PC-3 (cell line): ENCODE results near the gene AK4.

Source experiments
- CTCF ChIP-seq: fragments of 300-600 bp; sonication (generic); conservative IDR thresholded peaks from 2 replicates; pipeline ENCODE4 v1.5.1; 2017; ENCODE audit warnings: antibody characterized with exemption, low read depth, mild to moderate bottlenecking, low read length
- EZH2 ChIP-seq: fragments of 300-600 bp; sonication (generic); IDR thresholded peaks from one replicate; pipeline ENCODE4 v1.6.1; 2017; ENCODE audit warnings: antibody characterized with exemption, mild to moderate bottlenecking, low read length; ENCODE audit not compliant: unreplicated experiment
- EZH2phosphoT487 ChIP-seq: fragments of 300-600 bp; sonication (generic); IDR thresholded peaks from 2 replicates; pipeline ENCODE4 v1.6.1; 2018; ENCODE audit warnings: mild to moderate bottlenecking, antibody characterized with exemption, low read length, borderline replicate concordance

- TF ChIP-seq CTCF: no peak
- TF ChIP-seq EZH2: no peak
- TF ChIP-seq EZH2phosphoT487: no peak
Measured at GRCh38 chr1:65225179-65225578, 77.2 kb downstream of the AK4 start.
